Nucleus accumbens (tissue), 56 donors: ENCODE results near the gene SETBP1.
A peak's percentile ranks its signal among the peaks of the same experiment; 100 is the strongest.

Source experiments
- DNase-seq, 56 donors: peaks; one replicate each; lab custom pipeline; 2025; lab: John Stamatoyannopoulos, UW

Gene SETBP1

DNA sequence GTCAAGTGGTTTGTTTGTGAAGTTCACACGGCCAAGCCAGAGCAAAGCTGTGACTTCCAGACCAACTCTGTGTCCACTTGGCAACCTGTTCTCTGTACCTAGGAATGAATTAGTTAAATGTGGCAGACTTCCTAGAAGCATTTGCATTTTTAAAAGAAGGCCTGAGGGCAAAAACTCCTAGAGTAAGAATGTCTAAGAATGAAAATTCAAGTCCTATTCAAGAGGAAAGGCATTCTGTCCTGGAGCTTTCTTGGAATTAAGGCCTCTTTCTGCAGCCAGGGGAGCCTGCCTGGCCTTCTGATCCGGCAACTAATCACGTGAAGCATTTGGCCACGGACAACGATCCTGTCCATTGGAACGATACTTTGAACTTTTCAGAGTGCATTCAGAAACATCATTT, 155.0 kb downstream of the SETBP1 start:
- peak in 24 of 56 donors; percentile 4 to 57 (median 21) for DNase-seq

DNA sequence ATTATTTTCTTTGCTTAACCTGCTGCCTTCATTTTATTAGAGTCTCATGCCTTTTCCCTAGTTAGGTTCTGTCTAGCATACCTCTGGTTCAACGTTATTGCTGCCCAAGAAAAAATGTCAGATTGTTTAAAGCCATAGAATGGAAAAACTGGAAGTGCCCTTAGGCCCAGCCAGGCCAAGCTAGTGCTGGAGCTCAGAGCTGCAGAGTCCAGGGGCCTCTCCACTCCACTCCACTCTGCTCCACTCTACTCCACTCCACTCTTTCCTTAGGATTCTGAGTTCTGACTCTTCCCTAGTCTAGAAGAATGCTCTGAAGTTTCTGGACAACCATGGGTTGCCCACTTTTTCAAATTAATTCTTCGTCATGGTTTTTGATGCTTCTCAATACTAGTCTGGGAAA, 155.6 kb downstream of the SETBP1 start:
- DNase-seq = no peak

DNA sequence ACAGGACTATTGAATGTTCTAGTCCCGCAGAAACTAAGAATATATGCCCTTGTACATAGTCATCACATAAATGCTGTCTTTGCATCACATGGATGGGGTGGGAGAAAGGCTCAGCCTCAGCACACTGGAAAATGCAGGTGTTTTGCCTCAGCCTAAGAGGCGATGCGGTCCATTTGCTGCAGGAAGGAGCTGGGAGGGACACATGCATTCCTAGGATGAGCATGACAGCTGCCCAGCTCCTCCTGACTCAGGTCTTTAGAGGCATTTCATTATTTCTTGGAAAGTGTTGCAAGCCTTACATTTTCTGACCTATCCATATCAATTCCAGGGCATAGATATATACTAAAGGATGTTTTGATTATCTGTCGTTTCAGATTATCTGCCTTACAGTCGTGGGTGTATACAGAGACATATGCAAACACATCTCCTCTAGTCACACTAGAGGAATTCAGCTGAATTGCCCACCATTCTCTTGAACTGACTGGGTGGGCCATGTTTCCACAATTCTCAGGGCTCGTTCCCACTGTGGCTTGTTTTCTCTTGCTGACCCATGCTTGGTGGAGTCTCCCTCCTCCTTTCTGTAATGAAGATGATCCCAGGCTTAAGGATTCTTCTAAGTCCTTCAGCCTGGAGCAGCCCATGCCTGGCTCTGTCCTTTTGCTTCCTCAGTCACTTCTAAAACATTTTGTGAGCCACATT, 156.9 kb downstream of the SETBP1 start:
- no peak for DNase-seq

DNA sequence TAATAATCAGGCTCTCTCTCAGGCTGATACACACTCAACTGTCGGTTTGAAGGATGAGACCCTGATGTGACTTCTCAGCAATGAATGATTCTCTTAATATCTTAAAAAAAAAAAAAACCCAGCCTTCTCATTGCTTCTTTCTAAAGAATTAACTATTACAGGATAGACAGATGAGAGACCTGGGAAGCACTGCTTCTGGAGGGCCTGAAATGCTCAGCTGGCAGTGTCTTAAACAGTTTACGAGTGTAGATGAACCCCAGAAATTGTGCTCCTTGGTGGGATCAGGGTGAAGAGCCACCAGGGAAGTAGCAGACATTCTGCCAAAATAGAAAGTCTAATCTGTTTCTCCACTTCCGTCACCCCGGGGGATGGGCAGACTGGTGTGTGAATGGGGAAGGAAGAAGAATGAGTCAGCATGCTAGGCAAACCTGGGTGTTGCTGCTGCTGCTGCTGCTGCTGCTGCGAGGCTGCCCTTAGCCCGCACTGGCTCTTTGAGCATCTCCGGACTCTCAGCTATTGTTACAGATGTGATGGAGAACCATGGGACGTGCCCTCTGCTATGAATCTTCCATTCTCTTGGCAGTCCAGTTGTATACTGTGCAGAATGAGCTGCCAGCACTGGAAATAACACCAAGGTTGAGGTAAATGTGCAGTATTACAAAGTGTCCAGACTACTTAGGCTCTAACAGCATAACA, 158.4 kb downstream of the SETBP1 start:
- DNase-seq = peak in 41 of 56 donors; percentile 4 to 74 (median 25)

DNA sequence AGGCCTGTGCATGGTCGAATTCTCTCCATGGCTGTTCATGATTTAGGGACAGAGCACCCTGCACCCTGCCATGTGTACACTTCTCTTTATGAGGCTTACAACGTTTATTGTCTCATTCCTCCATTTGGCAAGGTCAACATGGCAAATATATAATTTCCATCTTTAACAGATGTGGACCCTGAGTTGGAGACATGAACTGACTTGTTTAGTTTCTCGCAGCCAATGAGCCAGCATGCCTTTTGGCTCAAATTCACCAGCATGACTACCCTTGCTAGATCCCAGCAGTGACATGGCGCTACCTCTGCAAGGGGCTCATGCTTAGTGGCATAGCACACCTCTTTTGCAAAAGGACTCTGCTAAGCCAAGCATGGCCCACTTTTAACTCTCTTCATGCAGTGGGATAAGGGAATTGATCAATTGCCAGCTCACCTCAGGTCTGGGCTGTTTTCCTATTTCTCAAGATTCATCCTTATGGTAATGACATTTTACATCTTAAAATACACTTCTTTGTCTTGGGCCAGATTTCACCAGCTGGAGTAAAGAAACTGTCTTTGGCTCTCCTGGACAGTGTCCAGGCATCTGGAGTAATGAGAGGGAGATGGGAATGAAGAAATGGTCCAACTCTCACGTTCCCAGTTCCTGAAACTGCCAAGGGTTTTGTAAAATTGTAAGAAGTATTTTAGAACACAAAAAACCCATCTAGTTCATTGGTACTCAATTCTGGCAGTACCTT, 159.5 kb downstream of the SETBP1 start:
- DNase-seq = no peak

DNA sequence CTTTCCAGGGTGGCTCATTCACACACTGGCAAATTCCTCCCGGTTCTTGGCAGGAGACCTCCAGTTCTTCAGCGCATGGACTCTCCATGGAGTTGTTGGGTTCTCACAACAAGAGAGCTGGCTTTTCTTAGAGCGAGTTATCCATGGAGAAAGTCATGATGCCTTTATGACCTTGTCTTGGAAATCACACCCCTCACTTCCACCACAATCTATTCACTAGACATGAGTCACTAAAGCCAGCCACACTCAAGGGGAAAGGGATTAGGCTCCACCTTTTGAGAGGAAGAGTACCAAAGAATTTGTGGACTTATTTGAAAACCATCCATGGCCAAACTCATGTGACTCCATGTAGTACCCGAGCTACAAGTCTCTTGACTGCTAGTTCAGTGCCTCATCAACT, 160.5 kb downstream of the SETBP1 start:
- DNase-seq = no peak

DNA sequence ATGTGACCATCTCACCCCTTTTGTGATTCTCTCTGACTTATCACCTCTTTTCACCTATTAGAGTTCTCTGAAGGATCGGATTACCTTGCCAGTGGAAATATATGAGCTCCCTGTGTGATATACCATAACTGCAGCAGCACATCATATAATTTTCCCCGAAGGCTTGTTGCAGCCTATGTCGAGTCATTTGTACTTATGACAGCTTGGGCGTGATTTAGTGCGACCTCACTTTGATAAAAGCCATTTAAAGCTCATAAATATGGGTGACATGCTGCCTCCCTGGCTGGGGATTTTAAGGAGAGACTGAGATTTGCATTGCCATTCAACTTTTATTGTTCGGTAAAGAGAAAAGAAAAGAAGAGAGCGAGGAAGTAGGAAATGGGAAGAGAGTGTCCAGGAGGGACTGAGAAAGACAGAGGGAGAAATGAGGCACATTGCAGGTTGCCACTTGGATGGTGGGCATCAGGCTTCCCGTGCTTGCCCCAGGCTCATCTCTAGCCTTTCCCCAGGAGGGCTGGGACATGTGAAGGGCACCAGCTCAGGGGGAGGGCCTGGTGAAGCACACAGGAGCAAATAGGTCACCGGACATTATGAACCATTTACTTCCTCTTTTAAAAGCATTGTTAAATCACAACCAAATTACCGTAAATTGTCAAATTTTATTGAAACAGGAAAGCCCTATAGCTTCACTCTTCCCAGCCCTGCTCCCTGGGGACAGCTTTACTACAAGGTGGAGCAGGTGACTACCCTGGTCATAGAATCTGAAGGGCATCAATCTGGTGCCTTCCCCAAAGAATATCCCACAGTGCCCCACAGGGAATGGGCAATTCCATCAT, 161.3 kb downstream of the SETBP1 start:
- no peak for DNase-seq

DNA sequence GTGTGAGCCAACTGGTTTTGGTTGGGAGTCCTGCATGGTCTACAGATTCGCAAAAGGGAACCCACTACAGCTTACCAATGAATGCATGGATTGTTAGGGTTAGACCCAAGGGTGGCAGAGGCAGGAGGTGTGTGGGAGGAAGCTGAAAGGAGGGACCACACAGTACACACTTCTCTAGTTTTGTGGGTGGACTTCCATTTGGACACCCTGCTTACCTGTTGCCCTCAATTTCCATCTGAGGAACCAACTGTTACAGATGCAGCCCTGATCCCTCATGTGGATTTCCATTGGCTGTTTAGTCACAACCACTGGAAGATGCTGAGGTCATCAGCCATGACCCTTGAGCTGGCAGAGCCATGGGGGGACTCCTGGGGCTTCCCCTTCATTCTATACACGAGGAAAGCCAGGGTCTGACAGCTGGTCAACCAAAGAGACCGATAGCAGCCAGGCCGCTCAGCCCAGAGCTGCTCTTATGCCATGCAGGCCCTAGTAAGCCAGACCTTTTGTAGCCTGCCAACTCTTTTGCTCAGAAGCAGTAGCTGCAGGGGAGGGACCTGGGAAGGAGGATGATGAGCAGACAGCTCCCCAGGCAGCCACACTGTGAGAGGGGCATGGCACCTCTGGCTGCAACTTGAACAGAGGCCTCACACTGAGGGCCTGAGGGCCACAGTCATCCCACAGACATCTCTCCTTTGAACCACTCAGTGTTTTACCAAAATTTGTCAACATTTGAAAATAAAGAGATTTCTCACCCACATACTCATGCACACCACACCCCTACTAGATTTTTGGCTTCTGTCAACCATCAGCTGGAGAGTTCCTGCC, 162.1 kb downstream of the SETBP1 start:
- no peak for DNase-seq

DNA sequence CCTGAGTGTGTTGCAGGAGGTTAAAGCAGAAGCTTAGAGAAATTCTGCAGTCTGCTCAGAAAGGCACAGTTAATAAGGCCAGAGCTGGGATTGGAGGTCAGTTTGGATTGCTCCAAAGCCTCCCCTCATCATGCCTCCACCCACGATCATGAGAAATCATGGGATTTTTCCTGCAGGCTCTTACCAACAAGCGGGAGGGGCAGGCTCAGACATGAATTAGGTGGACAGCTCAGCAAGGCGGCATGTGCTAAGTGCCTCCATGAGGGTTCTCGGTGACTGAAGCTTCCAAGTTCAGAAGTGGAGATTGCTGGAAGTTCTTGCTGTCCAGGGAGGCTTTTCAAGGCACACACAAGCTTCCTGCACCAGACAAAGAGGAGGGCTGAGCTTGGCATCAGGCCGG, 163.8 kb downstream of the SETBP1 start:
- no peak for DNase-seq

DNA sequence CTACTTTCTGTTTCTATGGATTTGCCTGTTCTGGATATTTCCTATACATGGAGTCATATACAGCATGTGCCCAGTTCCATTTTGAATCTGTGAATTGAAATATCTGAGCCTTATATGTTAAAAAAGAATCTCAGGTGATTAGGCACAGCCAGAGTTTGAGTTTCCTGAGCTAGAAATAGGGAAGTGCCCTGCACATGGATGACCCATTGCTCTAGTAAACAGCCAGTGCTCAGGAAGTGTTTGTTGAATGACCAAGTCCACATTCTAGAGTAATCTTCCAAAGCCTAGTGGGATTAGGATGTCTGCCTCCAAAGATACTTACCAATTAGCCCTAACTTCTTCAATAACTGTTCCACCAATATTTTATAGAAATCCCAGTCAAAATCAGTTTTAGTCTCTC, 165.8 kb downstream of the SETBP1 start:
- no peak for DNase-seq

DNA sequence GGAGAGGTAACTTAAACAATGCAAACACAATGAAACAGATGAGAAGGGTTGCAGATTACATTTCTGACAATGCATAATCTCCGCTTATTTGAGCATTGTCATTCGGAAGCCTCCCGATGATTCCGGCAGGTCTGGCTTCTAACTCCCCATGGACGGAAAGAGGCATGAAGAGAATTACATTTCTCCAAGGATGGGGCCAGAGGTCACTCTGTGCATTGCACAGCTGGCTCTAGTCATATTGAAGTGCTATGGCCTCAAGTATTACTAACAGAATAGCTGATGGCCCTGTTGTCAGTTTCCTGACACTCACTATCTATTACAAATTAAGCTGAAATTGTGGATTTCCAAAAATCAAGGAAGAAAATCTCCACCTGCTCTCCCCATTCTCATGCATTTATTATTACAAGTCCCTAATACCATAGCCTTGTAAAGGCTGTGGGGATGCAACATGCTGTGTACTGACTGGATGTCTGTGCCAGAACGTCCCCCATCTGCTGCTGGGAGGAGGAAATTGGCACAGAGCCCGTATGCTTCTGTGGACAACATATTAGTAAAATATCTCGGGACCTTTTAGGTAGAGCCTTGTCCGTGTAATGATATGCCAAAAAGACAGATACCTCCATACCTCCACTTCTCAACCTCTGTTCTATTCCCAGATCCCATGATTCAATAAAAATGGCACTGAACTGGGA, 168.1 kb downstream of the SETBP1 start:
- no peak for DNase-seq

DNA sequence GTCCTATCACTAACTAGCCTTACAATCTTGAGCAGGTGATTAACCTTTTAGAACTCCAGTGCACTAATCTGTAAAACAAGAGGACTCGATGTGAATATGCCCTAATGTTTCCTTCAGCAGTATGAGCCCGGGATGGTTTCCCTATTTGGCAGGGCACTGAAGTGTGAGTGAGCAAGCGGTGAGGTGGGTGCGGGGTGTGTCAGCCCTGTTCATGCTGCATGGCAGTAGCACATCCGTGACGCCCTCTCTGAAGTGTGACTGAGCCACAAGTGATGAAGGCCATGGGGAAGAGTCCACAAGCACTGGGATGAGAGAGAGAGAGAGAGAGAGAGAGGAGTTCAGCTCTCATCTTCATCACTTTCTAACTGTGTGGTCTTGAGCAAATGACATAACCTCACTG, 168.7 kb downstream of the SETBP1 start:
- DNase-seq = no peak

DNA sequence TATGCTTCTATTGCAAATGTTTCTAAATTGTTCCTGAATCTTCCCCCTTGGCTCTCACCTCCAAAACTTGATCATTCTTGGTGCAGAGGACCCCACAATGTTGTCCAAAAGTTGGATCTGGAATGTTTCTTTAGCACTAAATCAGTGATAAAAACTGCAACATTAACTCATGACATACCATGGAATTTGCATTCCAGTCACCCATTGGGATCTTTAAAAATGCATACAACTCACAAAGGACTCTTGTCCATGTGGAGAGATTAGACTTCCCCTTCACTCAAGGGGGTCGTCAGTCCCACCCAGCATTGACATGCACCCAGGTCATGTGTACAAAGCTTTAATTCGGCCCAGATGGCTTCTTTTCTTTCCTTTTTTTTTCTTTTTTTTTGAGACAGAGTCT, 169.3 kb downstream of the SETBP1 start:
- DNase-seq = no peak

DNA sequence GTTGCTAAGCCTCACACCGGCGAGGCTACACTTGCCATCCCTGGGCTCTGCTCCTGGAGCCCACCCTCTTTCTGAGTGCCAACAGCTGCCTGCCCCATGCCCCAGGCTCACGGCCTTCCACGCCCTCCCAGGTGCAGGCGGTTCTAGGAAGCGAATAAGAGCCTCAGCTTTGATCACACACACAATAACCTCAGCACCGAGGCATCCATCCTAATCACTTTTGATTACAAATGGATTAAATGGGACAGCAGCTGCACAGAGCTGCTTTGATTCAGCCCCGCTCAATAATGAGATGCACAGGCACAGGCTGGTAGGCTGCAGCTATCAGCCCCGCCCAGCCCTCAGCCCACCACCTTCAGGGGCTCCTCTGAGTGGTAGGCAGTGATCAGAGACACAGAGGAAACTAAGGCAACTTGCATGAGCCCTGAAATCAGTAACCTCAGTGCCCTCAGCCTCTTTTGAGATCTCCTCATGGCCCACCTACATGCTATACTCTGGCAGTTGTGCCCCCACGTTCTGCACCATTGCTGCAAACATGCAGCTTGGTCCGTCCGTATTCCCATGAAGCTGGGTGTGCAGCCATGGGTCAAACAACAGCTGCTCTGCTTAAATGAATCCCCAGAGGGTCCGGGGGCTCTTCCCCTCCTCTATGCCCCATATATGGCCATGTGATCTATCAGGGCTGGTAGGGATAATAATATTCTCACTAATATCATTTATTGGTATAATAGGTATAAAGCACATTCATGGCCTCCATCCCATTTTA, 171.4 kb downstream of the SETBP1 start:
- DNase-seq = peak in 1 of 56 donors; percentile 4

DNA sequence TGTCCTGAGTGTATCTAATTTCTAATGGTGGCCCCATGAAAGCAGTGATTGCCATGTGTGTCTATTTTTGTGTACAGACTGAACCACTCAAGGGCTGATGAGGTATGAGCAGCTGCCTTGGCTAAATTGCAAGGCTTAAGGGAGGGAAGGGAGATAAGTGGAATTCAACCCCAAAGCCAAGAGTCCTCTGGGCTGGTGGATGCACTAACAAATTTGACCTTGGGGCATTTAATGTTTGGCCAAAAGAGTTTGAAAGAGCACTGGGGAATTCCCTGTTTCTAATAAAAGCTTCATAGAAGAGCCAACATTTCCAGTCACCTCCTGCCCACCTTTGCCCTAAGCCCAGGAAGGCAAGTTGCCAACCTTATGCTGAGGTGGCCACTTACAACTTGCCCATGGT, 172.1 kb downstream of the SETBP1 start:
- no peak for DNase-seq

DNA sequence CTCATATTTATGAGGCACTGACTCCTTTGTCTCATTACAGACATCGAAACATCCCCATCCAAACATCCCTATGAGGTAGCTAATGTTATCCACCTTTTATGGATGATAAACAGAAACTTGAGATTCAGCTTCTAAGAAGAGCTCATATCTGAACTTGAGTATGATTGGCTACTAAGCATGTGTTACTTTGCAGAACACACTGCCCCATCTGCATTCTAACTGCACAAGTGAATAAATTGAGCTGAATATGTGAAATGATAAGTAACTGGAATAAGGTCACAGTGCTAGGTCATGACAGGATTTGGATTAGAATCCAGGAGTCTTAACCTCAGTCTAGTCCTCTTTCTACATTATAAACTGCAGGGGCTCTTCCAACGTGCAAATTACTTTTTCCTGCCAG, 172.7 kb downstream of the SETBP1 start:
- no peak for DNase-seq

DNA sequence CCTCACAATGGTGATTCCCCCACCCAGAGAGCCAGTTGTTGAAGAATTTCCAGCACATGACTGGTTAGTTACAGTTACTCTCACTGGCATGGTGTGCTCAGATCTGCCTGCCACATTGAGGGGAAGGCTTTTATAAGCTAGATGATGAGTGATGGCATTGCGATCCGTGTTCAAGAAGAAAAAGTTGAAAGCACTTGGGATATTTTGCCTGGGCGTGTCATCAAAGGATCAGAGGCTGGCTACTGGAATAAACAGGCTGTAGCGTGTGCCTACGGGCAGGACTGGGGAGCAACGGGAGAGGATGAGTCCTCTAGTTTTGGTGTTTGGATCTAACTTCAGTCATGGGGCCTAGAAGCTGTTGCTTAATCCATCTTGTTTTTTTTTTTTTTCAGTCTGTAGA, 175.0 kb downstream of the SETBP1 start:
- no peak for DNase-seq

DNA sequence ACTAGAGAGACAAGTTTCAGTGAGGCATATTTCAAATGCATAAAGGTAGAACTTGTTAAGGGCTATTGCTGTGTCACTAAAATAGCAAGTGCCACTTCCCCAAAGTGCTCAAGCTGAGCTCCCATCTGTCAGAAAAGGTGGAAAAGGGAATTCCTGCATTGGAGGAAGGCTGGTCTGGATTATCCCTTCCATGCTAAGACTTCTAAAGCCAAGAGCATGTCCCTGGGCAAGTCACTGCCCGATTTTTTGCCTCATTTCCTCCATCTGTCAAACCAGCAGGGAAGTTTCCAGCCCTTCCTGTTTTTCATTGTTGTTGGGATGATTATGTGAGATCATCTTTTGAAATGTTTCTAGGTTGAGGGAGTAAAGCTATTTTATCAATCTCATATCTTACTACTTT, 175.5 kb downstream of the SETBP1 start:
- no peak for DNase-seq

DNA sequence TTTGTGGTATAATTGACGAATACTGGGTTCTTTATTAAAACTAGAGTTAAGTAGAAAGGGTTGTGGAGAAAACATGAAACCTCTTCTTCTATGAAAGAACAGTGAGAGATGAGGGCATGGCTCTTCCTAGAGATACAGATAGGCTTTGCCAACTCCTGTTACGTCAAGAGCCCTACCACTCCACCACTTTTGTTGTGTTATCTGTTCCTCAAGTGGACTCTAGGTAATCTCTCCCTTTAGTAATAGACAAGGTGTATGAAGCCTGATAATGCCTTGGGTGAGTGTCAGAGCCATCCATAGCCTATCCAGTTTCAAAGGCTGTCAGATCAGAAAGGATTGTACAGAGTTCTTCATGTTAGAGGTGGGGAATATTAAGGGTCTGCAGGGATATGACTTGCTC, 176.4 kb downstream of the SETBP1 start:
- DNase-seq = no peak
